Transverse colon (tissue), 4 donors: Measurements from ENCODE around the gene ATXN10. TPM values are rescaled to one million over a fixed set of nuclear protein-coding genes. Genes with fewer than 3 reads are reported as not detected.

Experiments
- DNase-seq: peaks from one replicate; pipeline ENCODE4 v3.0.0-alpha.2; 2019
- H3K27ac ChIP-seq, 4 donors: fragments of 200-600 bp; sonication (generic); 2 replicates each; pipeline ENCODE4 v1.5.1; 2016 to 2018; ENCODE audit warnings: inconsistent platforms in 4 of 4
- H3K27me3 ChIP-seq: fragments of 200-600 bp; sonication (generic); 2 replicates; pipeline ENCODE4 v1.5.1; 2017; ENCODE audit warnings: inconsistent platforms
- H3K36me3 ChIP-seq, 4 donors: fragments of 200-600 bp; sonication (generic); 2 replicates each; pipeline ENCODE4 v1.5.1; 2017 to 2019; ENCODE audit warnings: inconsistent platforms in 4 of 4
- H3K4me1 ChIP-seq, 4 donors: fragments of 200-600 bp; sonication (generic); 2 replicates each; pipeline ENCODE4 v1.5.1; 2017 to 2020; ENCODE audit warnings: inconsistent platforms in 4 of 4
- H3K4me3 ChIP-seq, 4 donors: fragments of 200-600 bp; sonication (generic); 1 replicate in 1 of 4; 2 replicates in 3 of 4; pipeline versions ENCODE4 v1.5.1 to v1.6.1; 2017 to 2019; ENCODE audit warnings: inconsistent platforms in 4 of 4
- H3K9me3 ChIP-seq, 2 donors: fragments of 200-600 bp; sonication (generic); 2 replicates each; pipeline ENCODE4 v1.5.1; 2017 to 2019; ENCODE audit warnings: inconsistent platforms in 2 of 2
- EP300 ChIP-seq: sonication (generic); formaldehyde crosslinking; IDR thresholded peaks from one replicate; pipeline ENCODE4 v1.6.1; 2017; ENCODE audit warnings: antibody characterized with exemption, low read depth
- POLR2A ChIP-seq: fragments of 450-650 bp; IDR thresholded peaks from one replicate; pipeline ENCODE4 v1.6.1; 2016; ENCODE audit warnings: antibody characterized with exemption, mild to moderate bottlenecking, moderate library complexity
- POLR2AphosphoS5 ChIP-seq, 3 donors: sonication (generic); formaldehyde crosslinking; IDR thresholded peaks; one replicate each; pipeline ENCODE4 v1.6.1; 2016; ENCODE audit warnings: antibody characterized with exemption in 3 of 3
- WGBS, 2 donors: methylation state at CpG; one replicate each; pipeline ENCODE4 v1.1.5; 2018; ENCODE audit warnings: low coverage in 1 of 2; 5-methylcytosine and 5-hydroxymethylcytosine counted together
- in situ Hi-C, 4 donors: fragments of 200-750 bp; cut with MboI; loops; one replicate each; pipeline versions ENCODE4 v1.15.0 to v1.15.1; 2017; ENCODE audit warnings: low sequenced_read_pairs in 3 of 4, low pct_ligation_motif_present in 1 of 4, low pct_unique_long_range_greater_than_20kb in 1 of 4
- intact Hi-C: fragments of 100-400 bp; cut with DNase I; formaldehyde crosslinking; loops from one replicate; pipeline ENCODE4 v1.15.1; 2023; ENCODE audit warnings: low total_unique reads
- total RNA-seq, 4 donors: library from RNA; depleted of rRNA; stranded (reverse); fragments of >200 nt; gene quantifications; one replicate each; pipeline ENCODE4 v1.1.0, GENCODE V29; 2016
- TF ChIP-seq, protein P1 (sequence below), 5 experiments: fragments of 200-600 bp in 3 of 5; fragments of 450-650 bp in 2 of 5; sonication (generic) in 3 of 5; IDR thresholded peaks; 1 replicate in 2 of 5; 2 replicates in 3 of 5; pipeline ENCODE4 v1.5.1; 2016 to 2017; ENCODE audit warnings: antibody characterized with exemption in 5 of 5, inconsistent platforms in 3 of 5, mild to moderate bottlenecking in 2 of 5, moderate library complexity in 1 of 5

ATXN10 gene
- total RNA-seq, 4 donors from 2014 or later: 27.3 to 88.3 (median 47.8) TPM

DNA sequence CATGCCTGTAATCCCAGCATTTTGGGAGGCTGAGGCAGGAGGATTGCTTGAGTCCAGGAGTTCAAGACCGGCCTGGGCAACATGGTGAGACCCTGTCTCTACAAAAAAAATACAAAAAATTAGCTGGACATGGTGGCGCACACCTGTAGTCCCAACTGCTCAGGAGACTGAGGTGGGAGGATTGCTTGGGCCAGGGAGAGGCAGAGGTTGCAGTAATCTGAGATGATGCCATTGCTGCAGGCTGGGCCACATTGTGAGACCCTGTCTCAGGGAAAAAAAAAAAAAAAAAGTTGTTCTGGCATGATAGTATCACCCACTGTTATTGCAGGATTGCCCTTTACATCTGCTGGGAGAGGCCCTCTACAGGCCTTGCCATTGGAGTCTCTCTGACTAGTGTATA is 18.4 kb downstream of the ATXN10 start:
- WGBS, 2 donors: 94 to 100% methylated on average over 1 to 2 of the region's 2 CpGs
- intact Hi-C loops (no loop called here), in situ Hi-C loops (no loop called here)
- Histone ChIP-seq H3K27me3 (no peaks in the 10 kb centered on the region), H3K36me3 (peaks cover 0 to 14% (median 4%) of the 10 kb centered on the region in 4 donors), H3K27ac (no peak overlapping the region), H3K4me1 (peaks cover 6 to 38% (median 14%) of the 10 kb centered on the region in 4 donors), H3K9me3 (no peaks in the 10 kb centered on the region), H3K4me3 (no peak overlapping the region)
- no peak for DNase-seq
- TF ChIP-seq POLR2A (no peak), EP300 (no peak), POLR2AphosphoS5 (IDR thresholded peaks at IDR 0.05) (no peak)
- TF ChIP-seq, protein P1, sequence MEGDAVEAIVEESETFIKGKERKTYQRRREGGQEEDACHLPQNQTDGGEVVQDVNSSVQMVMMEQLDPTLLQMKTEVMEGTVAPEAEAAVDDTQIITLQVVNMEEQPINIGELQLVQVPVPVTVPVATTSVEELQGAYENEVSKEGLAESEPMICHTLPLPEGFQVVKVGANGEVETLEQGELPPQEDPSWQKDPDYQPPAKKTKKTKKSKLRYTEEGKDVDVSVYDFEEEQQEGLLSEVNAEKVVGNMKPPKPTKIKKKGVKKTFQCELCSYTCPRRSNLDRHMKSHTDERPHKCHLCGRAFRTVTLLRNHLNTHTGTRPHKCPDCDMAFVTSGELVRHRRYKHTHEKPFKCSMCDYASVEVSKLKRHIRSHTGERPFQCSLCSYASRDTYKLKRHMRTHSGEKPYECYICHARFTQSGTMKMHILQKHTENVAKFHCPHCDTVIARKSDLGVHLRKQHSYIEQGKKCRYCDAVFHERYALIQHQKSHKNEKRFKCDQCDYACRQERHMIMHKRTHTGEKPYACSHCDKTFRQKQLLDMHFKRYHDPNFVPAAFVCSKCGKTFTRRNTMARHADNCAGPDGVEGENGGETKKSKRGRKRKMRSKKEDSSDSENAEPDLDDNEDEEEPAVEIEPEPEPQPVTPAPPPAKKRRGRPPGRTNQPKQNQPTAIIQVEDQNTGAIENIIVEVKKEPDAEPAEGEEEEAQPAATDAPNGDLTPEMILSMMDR (IDR thresholded peaks at IDR 0.05): no peak

DNA sequence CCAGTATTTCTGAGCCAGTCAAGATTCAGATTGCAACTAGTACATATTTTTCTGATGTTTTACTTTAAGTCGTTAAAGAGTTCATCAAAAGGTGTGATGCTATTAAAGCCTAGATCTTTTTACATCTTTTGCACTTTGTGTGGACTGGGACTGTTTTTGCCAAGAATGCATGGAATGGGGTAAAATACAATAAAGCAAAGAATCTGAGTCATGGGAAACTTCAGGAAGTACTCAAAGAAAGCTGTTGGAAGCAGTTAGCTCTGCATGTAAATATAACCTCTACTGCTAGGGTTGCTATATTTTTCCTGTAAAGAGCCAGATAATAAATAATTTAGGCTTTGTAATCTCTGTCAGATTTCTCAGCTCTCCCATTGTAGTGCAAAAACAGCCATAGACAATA is 20.9 kb downstream of the ATXN10 start:
- H3K36me3 ChIP-seq: peaks cover 0 to 14% (median 4%) of the 10 kb centered on the region in 4 donors

DNA sequence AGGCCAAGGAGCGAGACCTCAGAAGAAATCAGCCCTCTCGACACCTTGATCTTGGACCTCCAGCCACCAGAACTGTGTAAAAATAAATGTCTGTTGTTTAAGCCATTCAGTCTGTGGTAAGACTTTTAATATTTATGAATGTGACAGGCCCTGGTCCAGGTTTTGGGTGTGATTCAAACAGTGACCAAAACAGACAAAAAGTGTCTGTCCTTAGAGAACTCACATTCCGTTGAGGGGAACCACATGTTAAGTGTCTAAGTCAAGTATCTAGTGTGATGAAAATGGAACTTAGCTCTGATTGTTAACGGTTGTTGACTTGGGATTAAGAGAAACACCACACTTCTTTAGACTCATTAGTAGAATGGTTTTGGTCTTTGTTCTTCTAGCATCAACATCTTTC is 22.2 kb downstream of the ATXN10 start:
- H3K4me1 ChIP-seq: peaks cover under 1 to 3% (median 2%) of the 10 kb centered on the region in 4 donors
- H3K36me3 ChIP-seq: peaks cover 0 to 14% (median 4%) of the 10 kb centered on the region in 4 donors
- H3K4me3 ChIP-seq: no peak overlapping the region
- 87 to 94% methylated on average over 4 of the region's 4 CpGs for WGBS, 2 donors
- DNase-seq: no peak
- intact Hi-C loops (no loop called here), in situ Hi-C loops (no loop called here)
- no peaks in the 10 kb centered on the region for H3K9me3 ChIP-seq
- TF ChIP-seq EP300 (no peak), POLR2AphosphoS5 (IDR thresholded peaks at IDR 0.05) (no peak), POLR2A (no peak)
- TF ChIP-seq, protein P1 (IDR thresholded peaks at IDR 0.05): no peak
- no peak overlapping the region for H3K27ac ChIP-seq
- no peaks in the 10 kb centered on the region for H3K27me3 ChIP-seq

More for the DNA sequence above, 20.9 kb downstream of the ATXN10 start:
- intact Hi-C loops (no loop called here), in situ Hi-C loops (no loop called here)
- Histone ChIP-seq H3K4me1 (peaks cover 6 to 14% (median 8%) of the 10 kb centered on the region in 4 donors), H3K9me3 (no peaks in the 10 kb centered on the region), H3K27ac (no peak overlapping the region), H3K4me3 (no peak overlapping the region), H3K27me3 (no peaks in the 10 kb centered on the region)
- WGBS, 2 donors: 54 to 67% methylated on average over 1 of the region's 1 CpG
- no peak for DNase-seq
- TF ChIP-seq POLR2AphosphoS5 (IDR thresholded peaks at IDR 0.05): no peak
- TF ChIP-seq, protein P1 (IDR thresholded peaks at IDR 0.05): no peak
- TF ChIP-seq EP300: no peak
- no peak for TF ChIP-seq POLR2A

DNA sequence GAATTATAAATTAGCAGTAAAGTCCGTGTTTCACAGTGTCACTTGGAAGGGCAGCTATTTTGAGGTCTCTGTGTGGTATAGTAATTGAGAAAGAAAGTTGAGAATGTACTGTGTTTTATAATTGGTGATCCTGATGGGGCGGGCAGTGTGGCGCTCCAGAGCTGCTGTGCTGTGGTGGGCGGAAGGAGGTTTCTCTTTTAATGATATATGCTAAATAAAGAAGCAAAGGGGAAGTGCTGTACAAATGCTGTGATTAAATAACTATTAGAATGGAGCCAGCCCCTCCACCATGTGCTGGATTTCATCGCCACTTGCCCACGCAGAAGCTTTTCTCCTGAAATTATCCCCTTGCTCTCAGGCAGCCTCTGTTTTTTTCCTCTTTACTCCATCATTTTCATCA is 24.6 kb downstream of the ATXN10 start:
- no peak overlapping the region for H3K4me3 ChIP-seq
- intact Hi-C loops: no loop called here
- no peak for DNase-seq
- no peaks in the 10 kb centered on the region for H3K9me3 ChIP-seq
- in situ Hi-C loops: no loop called here
- peaks cover 0 to 26% (median 5%) of the 10 kb centered on the region in 4 donors for H3K36me3 ChIP-seq
- H3K27me3 ChIP-seq: no peaks in the 10 kb centered on the region
- H3K4me1 ChIP-seq: no peaks in the 10 kb centered on the region
- WGBS, 2 donors: 77 to 92% methylated on average over 6 of the region's 6 CpGs
- TF ChIP-seq, protein P1 (IDR thresholded peaks at IDR 0.05): no peak
- H3K27ac ChIP-seq: no peak overlapping the region
